GM12872 (cell line): ENCODE data around the gene SRRM4.

Experiments used
- CTCF ChIP-seq: IDR thresholded peaks from 3 replicates; pipeline ENCODE4 v1.5.1; 2011; ENCODE audit warnings: low read depth, mild to moderate bottlenecking, low read length, moderate library complexity; ENCODE audit not compliant: insufficient read depth

The SRRM4 gene

GRCh38 chr12:118981285-118982211 is at the start of gene SRRM4:
TSS of gene SRRM4 (plus strand) at chr12:118981541. CDS start at chr12:118981883, 342 bp downstream.
- TF ChIP-seq CTCF, result no peak

- TF ChIP-seq CTCF, result no peak
Measured at GRCh38 chr12:118946256-118946655, 35.1 kb upstream of the SRRM4 start.

GRCh38 chr12:118958520-118958919 is 22.8 kb upstream of the SRRM4 start:
- no peak for TF ChIP-seq CTCF

- no peak for TF ChIP-seq CTCF
Measured at GRCh38 chr12:118959348-118959747, 22.0 kb upstream of the SRRM4 start.

- no peak for TF ChIP-seq CTCF
Measured at GRCh38 chr12:118959985-118960560, 21.3 kb upstream of the SRRM4 start.

- TF ChIP-seq CTCF, result no peak
Measured at GRCh38 chr12:118960865-118961264, 20.5 kb upstream of the SRRM4 start.

- TF ChIP-seq CTCF, result no peak
Measured at GRCh38 chr12:118964988-118965387, 16.4 kb upstream of the SRRM4 start.
